ENCODE data around the gene PAGE2. TPM values are rescaled to one million over a fixed set of nuclear protein-coding genes. Genes with fewer than 3 reads are reported as not detected.
A peak's percentile ranks its signal among the peaks of the same experiment; 100 is the strongest.

PAGE2 gene
- total RNA-seq, 1 experiment from 2014 or later = not detected

GRCh38 chrX:55118574-55118973 lies 29.8 kb downstream of the PAGE2 start:
- Histone ChIP-seq H2AFZ (ENCODE audit: low read length) (no peak overlapping the region), H3F3A (ENCODE audit: low read length, unreplicated experiment) (no peaks in the 10 kb centered on the region), H3K27me3 (ENCODE audit: low read length) (0 out of 2 replicates have a peak, but pooled peaks cover 8% of the 10 kb centered on the region), H3K9me3 (ENCODE audit: low read length) (no peaks in the 10 kb centered on the region), H4K20me1 (ENCODE audit: low read length) (no peaks in the 10 kb centered on the region), H3K27ac (ENCODE audit: low read length) (no peak overlapping the region), H3K9me2 (replicated peaks; ENCODE audit: low read length) (no peaks in the 10 kb centered on the region), H3K9ac (ENCODE audit: low read length) (no peak overlapping the region), H3K4me3 (ENCODE audit: low read length) (no peak overlapping the region), H3K79me2 (ENCODE audit: low read length) (no peaks in the 10 kb centered on the region), H3K4me2 (ENCODE audit: low read length) (no peak overlapping the region), H3K4me1 (ENCODE audit: insufficient read depth, low read length) (no peaks in the 10 kb centered on the region), H3K36me3 (ENCODE audit: low read depth, low read length) (no peaks in the 10 kb centered on the region)
- no TSS peak for BruUV-seq (replicated peaks)
- ChIA-PET POLR2A (ENCODE audit: unreplicated experiment) (no interaction called here), CTCF (no interaction called here)
- intact Hi-C loops (cut with micrococcal nuclease) = no loop called here
- TF ChIP-seq CTCF (conservative IDR thresholded peaks at IDR 0.05; ENCODE audit: low read depth, low read length) (no peak), EZH2phosphoT487 (IDR thresholded peaks at IDR 0.05; ENCODE audit: borderline replicate concordance, low read length) (no peak), EZH2 (IDR thresholded peaks at IDR 0.05; ENCODE audit: low read length, unreplicated experiment) (no peak)
- no peak for ATAC-seq
- no peak for DNase-seq

GRCh38 chrX:55119271-55119670 lies 30.5 kb downstream of the PAGE2 start:
- Histone ChIP-seq H3K9me2 (replicated peaks; ENCODE audit: low read length) (no peaks in the 10 kb centered on the region), H3K4me1 (ENCODE audit: insufficient read depth, low read length) (no peaks in the 10 kb centered on the region), H3K9ac (ENCODE audit: low read length) (no peak overlapping the region), H2AFZ (ENCODE audit: low read length) (no peak overlapping the region), H3K27me3 (ENCODE audit: low read length) (0 out of 2 replicates have a peak, but pooled peaks cover 8% of the 10 kb centered on the region), H3K79me2 (ENCODE audit: low read length) (no peaks in the 10 kb centered on the region), H3K4me3 (ENCODE audit: low read length) (no peak overlapping the region), H3K27ac (ENCODE audit: low read length) (no peak overlapping the region), H3F3A (ENCODE audit: low read length, unreplicated experiment) (no peaks in the 10 kb centered on the region), H3K9me3 (ENCODE audit: low read length) (no peaks in the 10 kb centered on the region), H3K36me3 (ENCODE audit: low read depth, low read length) (no peaks in the 10 kb centered on the region), H4K20me1 (ENCODE audit: low read length) (no peaks in the 10 kb centered on the region), H3K4me2 (ENCODE audit: low read length) (no peak overlapping the region)
- ATAC-seq (no peak), DNase-seq (no peak)
- no TSS peak for BruUV-seq (replicated peaks)
- ChIA-PET POLR2A (ENCODE audit: unreplicated experiment) (no interaction called here), CTCF (no interaction called here)
- TF ChIP-seq EZH2 (IDR thresholded peaks at IDR 0.05; ENCODE audit: low read length, unreplicated experiment) (no peak), CTCF (conservative IDR thresholded peaks at IDR 0.05; ENCODE audit: low read depth, low read length) (no peak), EZH2phosphoT487 (IDR thresholded peaks at IDR 0.05; ENCODE audit: borderline replicate concordance, low read length) (no peak)
- intact Hi-C loops (cut with micrococcal nuclease) = no loop called here

GRCh38 chrX:55119712-55120111 lies 30.9 kb downstream of the PAGE2 start:
- TF ChIP-seq EZH2phosphoT487 (IDR thresholded peaks at IDR 0.05; ENCODE audit: borderline replicate concordance, low read length) (no peak), EZH2 (IDR thresholded peaks at IDR 0.05; ENCODE audit: low read length, unreplicated experiment) (no peak), CTCF (conservative IDR thresholded peaks at IDR 0.05; ENCODE audit: low read depth, low read length) (no peak)
- H3K4me2 ChIP-seq (ENCODE audit: low read length) = no peak overlapping the region
- no TSS peak for BruUV-seq (replicated peaks)
- DNase-seq = peak; percentile 3
- H3K27me3 ChIP-seq (ENCODE audit: low read length) = 0 out of 2 replicates have a peak, but pooled peaks cover 8% of the 10 kb centered on the region
- no peaks in the 10 kb centered on the region for H3K9me3 ChIP-seq (ENCODE audit: low read length)
- H4K20me1 ChIP-seq (ENCODE audit: low read length) = no peaks in the 10 kb centered on the region
- H3K4me1 ChIP-seq (ENCODE audit: insufficient read depth, low read length) = no peaks in the 10 kb centered on the region
- no peak overlapping the region for H3K9ac ChIP-seq (ENCODE audit: low read length)
- H3F3A ChIP-seq (ENCODE audit: low read length, unreplicated experiment) = no peaks in the 10 kb centered on the region
- intact Hi-C loops (cut with micrococcal nuclease) = no loop called here
- no peaks in the 10 kb centered on the region for H3K79me2 ChIP-seq (ENCODE audit: low read length)
- POLR2A ChIA-PET (ENCODE audit: unreplicated experiment) = no interaction called here
- H3K9me2 ChIP-seq (replicated peaks; ENCODE audit: low read length) = no peaks in the 10 kb centered on the region
- no peaks in the 10 kb centered on the region for H3K36me3 ChIP-seq (ENCODE audit: low read depth, low read length)
- H3K4me3 ChIP-seq (ENCODE audit: low read length) = no peak overlapping the region
- no peak overlapping the region for H3K27ac ChIP-seq (ENCODE audit: low read length)
- no peak for ATAC-seq
- CTCF ChIA-PET = no interaction called here
- no peak overlapping the region for H2AFZ ChIP-seq (ENCODE audit: low read length)
